GM12801 (cell line): ENCODE results near the gene XPO5.

Experiments used
- TF ChIP-seq, protein P1 (sequence below): IDR thresholded peaks from one replicate; pipeline ENCODE4 v1.5.1; 2011; ENCODE audit warnings: control low read depth; ENCODE audit not compliant: insufficient read length; ENCODE audit errors: extremely low read depth

XPO5 gene

DNA sequence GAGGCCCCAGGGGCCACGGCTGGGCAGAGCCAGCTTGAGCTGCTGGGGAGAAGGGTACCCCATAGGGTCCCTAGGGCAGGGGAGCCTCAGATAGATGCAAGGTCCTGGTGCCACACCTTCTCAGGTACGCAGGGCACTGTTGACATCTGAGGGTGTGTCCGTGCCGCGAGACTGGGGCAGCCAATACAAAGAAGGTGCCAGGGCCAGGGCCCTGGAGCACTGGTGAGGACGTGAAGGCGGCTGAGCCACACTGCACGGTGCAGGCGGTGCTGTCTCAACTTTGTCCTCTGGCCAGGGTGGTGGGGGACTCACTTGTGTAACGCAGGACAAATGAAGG, 65.0 kb downstream of the XPO5 start:
- TF ChIP-seq, protein P1, sequence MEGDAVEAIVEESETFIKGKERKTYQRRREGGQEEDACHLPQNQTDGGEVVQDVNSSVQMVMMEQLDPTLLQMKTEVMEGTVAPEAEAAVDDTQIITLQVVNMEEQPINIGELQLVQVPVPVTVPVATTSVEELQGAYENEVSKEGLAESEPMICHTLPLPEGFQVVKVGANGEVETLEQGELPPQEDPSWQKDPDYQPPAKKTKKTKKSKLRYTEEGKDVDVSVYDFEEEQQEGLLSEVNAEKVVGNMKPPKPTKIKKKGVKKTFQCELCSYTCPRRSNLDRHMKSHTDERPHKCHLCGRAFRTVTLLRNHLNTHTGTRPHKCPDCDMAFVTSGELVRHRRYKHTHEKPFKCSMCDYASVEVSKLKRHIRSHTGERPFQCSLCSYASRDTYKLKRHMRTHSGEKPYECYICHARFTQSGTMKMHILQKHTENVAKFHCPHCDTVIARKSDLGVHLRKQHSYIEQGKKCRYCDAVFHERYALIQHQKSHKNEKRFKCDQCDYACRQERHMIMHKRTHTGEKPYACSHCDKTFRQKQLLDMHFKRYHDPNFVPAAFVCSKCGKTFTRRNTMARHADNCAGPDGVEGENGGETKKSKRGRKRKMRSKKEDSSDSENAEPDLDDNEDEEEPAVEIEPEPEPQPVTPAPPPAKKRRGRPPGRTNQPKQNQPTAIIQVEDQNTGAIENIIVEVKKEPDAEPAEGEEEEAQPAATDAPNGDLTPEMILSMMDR = no peak

- TF ChIP-seq, protein P1 = no peak
Observed at GRCh38 chr6:43509984-43510826, 65.6 kb downstream of the XPO5 start, which contains the start of gene LRRC73. Gene LRRC73 (minus strand): TSS chr6:43510346. CDS start chr6:43509785, 561 bp downstream.

GRCh38 chr6:43509142-43509983, 66.5 kb downstream of the XPO5 start:
- TF ChIP-seq, protein P1 = no peak

DNA sequence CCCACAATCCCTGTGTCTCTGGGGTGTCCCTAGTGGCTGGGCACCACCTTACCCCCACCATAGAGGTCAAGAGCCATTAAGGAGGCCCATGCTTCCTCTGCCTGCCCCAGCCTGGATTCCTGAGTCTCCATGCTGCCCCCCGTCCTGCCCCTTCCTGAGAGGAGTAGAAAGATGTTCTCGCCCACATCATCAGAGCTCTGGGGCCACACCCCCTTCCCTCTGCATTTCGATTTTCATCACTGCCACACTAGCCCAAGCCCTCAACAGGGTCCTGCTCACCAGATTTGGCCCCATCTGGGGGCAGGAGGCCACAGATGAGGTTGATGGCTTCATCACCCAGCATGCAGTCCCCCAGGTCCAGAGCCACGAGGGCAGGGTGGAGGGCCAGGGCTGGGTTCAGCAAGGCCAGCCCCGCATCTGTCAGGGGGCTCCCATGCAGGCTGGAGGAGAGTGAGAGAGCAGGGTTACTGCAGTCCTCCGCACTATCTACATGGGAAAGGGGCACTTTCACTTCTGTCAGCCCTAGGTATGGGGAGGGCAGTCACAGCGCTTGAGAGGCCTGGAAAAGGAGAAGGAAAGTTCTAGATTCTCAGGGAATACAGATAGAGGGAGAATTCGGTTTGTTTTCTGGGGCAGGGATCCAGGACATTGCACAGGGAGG, 67.2 kb downstream of the XPO5 start:
- TF ChIP-seq, protein P1 = no peak

DNA sequence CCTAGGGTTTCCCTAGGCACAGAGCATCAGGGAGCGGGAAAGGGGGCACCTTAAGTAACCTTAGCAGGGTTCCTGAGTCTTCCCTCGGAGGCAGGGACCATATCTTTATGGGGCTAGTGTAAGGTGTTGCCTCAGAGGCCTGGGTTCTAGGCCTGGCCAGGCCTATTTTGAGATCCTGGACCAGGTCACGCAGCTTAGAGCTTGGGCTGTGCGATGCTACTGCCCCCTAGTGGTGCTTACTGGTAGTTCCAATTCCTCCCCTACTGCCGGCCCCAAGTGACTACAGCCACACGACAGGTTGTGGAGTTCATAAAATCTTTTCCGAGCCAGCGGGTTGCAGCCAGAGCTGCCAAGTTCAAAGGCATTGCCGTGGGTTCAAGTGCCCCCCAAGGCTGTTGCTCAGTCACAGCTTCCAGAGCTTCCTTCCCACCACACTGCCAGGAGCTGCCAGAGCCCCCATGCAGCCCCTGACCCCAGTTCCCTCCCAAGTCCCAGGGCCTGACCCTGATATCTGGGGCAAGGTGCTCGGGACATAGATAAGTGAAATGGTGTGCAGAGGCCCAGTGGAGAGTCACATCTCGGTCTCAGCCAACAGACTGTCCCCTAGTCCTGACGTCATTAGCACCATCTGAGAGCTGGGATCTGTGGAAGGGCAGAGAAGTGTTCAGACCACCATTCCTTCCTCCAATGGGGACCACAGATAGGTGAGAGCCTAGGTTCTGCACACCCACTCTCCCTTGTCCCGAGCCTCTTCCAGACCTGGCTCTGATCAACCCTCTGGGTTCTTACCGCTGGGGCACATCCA, 69.0 kb downstream of the XPO5 start:
- TF ChIP-seq, protein P1 = peak; percentile 31

DNA sequence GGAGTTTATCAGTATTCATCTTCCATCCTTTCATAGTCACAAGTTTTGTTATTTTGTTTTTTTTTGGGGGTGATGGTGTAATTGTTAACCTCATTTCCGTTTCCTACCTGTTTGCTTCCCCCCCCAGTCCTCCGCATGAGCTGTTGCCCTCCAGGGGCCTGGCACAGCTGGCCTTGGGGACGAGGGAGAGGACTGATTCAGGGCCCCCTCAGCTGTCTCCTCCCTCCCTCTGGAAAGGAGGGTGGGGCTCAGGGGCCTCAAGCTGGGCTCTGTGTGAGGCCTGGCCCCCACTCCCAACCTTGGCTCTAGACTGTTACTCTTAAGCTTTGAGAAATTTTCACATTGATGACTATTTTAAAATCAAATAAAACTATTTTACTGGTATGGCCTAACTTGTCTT, 69.7 kb downstream of the XPO5 start:
- TF ChIP-seq, protein P1 = no peak
